IMR-90 (cell line): ENCODE measurements around the gene EXOC4.

ENCODE experiments used
- CEBPB ChIP-seq: IDR thresholded peaks from 2 replicates; pipeline ENCODE4 v1.6.1; 2012; ENCODE audit warnings: low read depth, low read length, improper control_type of control experiment
- MXI1 ChIP-seq: IDR thresholded peaks from 2 replicates; pipeline ENCODE4 v1.6.1; 2012; ENCODE audit warnings: low read depth, mild to moderate bottlenecking, low read length, moderate library complexity, borderline replicate concordance
- POLR2A ChIP-seq: IDR thresholded peaks from 2 replicates; pipeline ENCODE4 v1.6.1; 2012; ENCODE audit warnings: mild to moderate bottlenecking, low read depth, low read length
- TF ChIP-seq, protein P1 (sequence below): conservative IDR thresholded peaks from 2 replicates; pipeline ENCODE4 v1.5.1; 2012; ENCODE audit warnings: mild to moderate bottlenecking, low read depth, low read length, improper control_type of control experiment

DNA sequence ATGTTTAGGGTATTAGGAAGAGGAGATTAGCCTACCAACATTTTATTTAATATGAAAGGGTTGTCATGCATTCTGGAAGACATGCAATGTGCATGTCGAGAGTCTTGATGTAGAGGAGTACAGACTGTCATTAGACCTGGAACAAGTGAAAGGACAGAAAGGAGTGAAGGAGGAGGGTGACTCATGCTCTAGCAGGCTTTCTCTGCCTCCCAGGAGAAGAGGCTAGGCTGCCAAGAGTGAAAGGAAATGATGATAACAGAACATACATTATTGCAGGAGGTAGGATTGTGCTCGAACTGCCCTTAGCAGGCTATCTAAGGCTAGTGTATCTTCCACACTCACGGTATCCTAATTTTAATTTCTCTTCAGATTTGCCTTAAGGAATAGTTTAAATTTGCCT, 228.8 kb downstream of the EXOC4 start:
- TF ChIP-seq, protein P1, sequence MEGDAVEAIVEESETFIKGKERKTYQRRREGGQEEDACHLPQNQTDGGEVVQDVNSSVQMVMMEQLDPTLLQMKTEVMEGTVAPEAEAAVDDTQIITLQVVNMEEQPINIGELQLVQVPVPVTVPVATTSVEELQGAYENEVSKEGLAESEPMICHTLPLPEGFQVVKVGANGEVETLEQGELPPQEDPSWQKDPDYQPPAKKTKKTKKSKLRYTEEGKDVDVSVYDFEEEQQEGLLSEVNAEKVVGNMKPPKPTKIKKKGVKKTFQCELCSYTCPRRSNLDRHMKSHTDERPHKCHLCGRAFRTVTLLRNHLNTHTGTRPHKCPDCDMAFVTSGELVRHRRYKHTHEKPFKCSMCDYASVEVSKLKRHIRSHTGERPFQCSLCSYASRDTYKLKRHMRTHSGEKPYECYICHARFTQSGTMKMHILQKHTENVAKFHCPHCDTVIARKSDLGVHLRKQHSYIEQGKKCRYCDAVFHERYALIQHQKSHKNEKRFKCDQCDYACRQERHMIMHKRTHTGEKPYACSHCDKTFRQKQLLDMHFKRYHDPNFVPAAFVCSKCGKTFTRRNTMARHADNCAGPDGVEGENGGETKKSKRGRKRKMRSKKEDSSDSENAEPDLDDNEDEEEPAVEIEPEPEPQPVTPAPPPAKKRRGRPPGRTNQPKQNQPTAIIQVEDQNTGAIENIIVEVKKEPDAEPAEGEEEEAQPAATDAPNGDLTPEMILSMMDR, result no peak
- TF ChIP-seq POLR2A (no peak), CEBPB (no peak), MXI1 (no peak)
